ENCODE data around the gene TMEM222.

DNA sequence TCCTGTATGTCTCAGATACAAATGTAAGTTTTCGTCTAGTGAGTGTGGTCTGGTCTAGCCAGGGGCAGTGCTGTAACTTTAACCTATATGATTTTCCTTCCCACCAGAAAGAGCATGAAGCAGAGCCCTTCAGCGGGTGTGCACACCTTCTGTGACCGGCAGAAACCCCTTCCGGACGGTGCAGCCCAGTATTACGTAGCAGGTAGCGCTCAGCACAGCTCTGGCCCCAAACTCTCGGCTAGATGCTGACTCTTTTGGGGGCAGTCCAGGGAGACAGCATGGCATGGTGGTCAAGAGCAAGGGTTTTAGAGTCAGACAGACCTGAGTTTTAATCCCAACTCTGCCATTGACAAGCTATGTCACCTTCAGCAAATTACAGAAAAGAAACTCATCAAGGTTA lies 28.0 kb upstream of the TMEM222 start:
- no peak for TF ChIP-seq EZH2 (IDR thresholded peaks at IDR 0.05; ENCODE audit: low read length)
- TF ChIP-seq, protein P1, sequence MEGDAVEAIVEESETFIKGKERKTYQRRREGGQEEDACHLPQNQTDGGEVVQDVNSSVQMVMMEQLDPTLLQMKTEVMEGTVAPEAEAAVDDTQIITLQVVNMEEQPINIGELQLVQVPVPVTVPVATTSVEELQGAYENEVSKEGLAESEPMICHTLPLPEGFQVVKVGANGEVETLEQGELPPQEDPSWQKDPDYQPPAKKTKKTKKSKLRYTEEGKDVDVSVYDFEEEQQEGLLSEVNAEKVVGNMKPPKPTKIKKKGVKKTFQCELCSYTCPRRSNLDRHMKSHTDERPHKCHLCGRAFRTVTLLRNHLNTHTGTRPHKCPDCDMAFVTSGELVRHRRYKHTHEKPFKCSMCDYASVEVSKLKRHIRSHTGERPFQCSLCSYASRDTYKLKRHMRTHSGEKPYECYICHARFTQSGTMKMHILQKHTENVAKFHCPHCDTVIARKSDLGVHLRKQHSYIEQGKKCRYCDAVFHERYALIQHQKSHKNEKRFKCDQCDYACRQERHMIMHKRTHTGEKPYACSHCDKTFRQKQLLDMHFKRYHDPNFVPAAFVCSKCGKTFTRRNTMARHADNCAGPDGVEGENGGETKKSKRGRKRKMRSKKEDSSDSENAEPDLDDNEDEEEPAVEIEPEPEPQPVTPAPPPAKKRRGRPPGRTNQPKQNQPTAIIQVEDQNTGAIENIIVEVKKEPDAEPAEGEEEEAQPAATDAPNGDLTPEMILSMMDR (optimal IDR thresholded peaks at IDR 0.05 in 1 of 3, IDR thresholded peaks at IDR 0.05 in 1 of 3, conservative IDR thresholded peaks at IDR 0.05 in 1 of 3; ENCODE audit: extremely low read depth in 1 of 3, insufficient read depth in 2 of 3, low read length in 3 of 3) = no peak

Measured in keratinocyte (primary cell).